Panc1 (cell line): ENCODE measurements around the gene SLC25A12. TPM values are rescaled to one million over a fixed set of nuclear protein-coding genes. Genes with fewer than 3 reads are reported as not detected.

ENCODE experiments used
- ATAC-seq: fragments of 200-7000 bp; cut with Tn5 transposase; 2 replicates; pipeline ENCODE4 v1.9.1; 2020; ENCODE audit warnings: mild to moderate bottlenecking, moderate library complexity
- BruUV-seq: library from RNA; stranded (reverse); fragments of 400-500 nt; replicated peaks from 2 replicates; lab custom pipeline; 2021; lab: Mats Ljungman, UMichigan
- CTCF ChIA-PET: fragments of 300-600 bp; sonication (Branson Sonifier 250); formaldehyde crosslinking; loops from one replicate; lab custom pipeline; 2022; ENCODE audit warnings: antibody characterized with exemption; lab: Charles Lee
- POLR2A ChIA-PET: fragments of 300-600 bp; sonication (Branson Sonifier 250); formaldehyde crosslinking; loops from one replicate; lab custom pipeline; 2022; ENCODE audit warnings: antibody characterized with exemption; lab: Charles Lee
- DNase-seq: peaks from one replicate; pipeline ENCODE4 v3.0.0-alpha.2; 2010; ENCODE audit warnings: low read depth, low spot score
- H3K27ac ChIP-seq: 2 replicates; pipeline ENCODE4 v1.5.1; 2011; ENCODE audit warnings: mild to moderate bottlenecking, low read length, inconsistent platforms
- H3K27me3 ChIP-seq: fragments of 200-500 bp; sonication (Bioruptor generic); 2 replicates; pipeline ENCODE4 v1.6.0; 2014; ENCODE audit warnings: low read length, inconsistent platforms; ENCODE audit not compliant: control insufficient read depth, insufficient read depth
- H3K36me3 ChIP-seq: fragments of 200-500 bp; sonication (Bioruptor generic); 2 replicates; pipeline ENCODE4 v1.5.1; 2014; ENCODE audit warnings: inconsistent platforms, mild to moderate bottlenecking, low read length, moderate library complexity; ENCODE audit not compliant: control insufficient read depth, insufficient read depth
- H3K4me1 ChIP-seq: 2 replicates; pipeline ENCODE4 v1.5.1; 2011; ENCODE audit warnings: inconsistent platforms, mild to moderate bottlenecking, low read length, moderate library complexity; ENCODE audit not compliant: control insufficient read depth, insufficient read depth
- H3K4me3 ChIP-seq, 2 experiments: 2 replicates each; pipeline ENCODE4 v1.5.1; 2011 to 2012; ENCODE audit warnings: low read depth in 2 of 2, low read length in 2 of 2, mild to moderate bottlenecking in 2 of 2, inconsistent platforms in 1 of 2, moderate library complexity in 1 of 2
- H3K9me3 ChIP-seq: fragments of 200-500 bp; sonication (Bioruptor generic); 2 replicates; pipeline ENCODE4 v1.5.1; 2014; ENCODE audit warnings: low read depth, mild to moderate bottlenecking, inconsistent platforms, low read length, moderate library complexity; ENCODE audit not compliant: control insufficient read depth, insufficient read depth
- CTCF ChIP-seq: fragments of 450-650 bp; IDR thresholded peaks from 2 replicates; pipeline ENCODE4 v1.5.1; 2017; ENCODE audit warnings: mild to moderate bottlenecking
- POLR2AphosphoS5 ChIP-seq: IDR thresholded peaks from 2 replicates; pipeline ENCODE4 v1.6.1; 2012; ENCODE audit warnings: mild to moderate bottlenecking, low read depth, low read length, moderate library complexity
- SIN3A ChIP-seq: IDR thresholded peaks from 2 replicates; pipeline ENCODE4 v1.6.1; 2012; ENCODE audit warnings: low read depth, mild to moderate bottlenecking, low read length, moderate library complexity, borderline replicate concordance; ENCODE audit not compliant: insufficient read depth
- TCF7L2 ChIP-seq: IDR thresholded peaks from 2 replicates; pipeline ENCODE4 v1.6.1; 2011; ENCODE audit warnings: mild to moderate bottlenecking, low read depth, low read length, inconsistent platforms
- in situ Hi-C: cut with HindIII; loops from 2 replicates; pipeline ENCODE4 v1.10.0; 2016; ENCODE audit warnings: low sequenced_read_pairs, low pct_unique_long_range_greater_than_20kb
- intact Hi-C: fragments of 100-400 bp; cut with micrococcal nuclease; formaldehyde crosslinking; loops from one replicate; pipeline ENCODE4 v1.10.0; 2022; ENCODE audit not compliant: unreplicated experiment
- total RNA-seq: library from RNA; stranded (reverse); gene quantifications from one replicate; pipeline ENCODE4 v1.2.1, GENCODE V29; 2021; ENCODE audit not compliant: unreplicated experiment
- TF ChIP-seq, protein P1 (sequence below), 2 experiments: IDR thresholded peaks; 2 replicates each; pipeline ENCODE4 v1.6.1; 2011 to 2012; ENCODE audit warnings: low read depth in 2 of 2, control low read depth in 1 of 2, low read length in 1 of 2, mild to moderate bottlenecking in 1 of 2, moderate library complexity in 1 of 2; ENCODE audit not compliant: insufficient read depth in 1 of 2

SLC25A12 gene
- total RNA-seq, 1 experiment from 2014 or later, result 17.8 TPM

- H3K27me3 ChIP-seq, result no peaks in the 10 kb centered on the region
- in situ Hi-C loops, result no loop called here
- CTCF ChIA-PET, result interaction anchor here (0.6 kb wide), 1 partner anchor 295 kb away, joined by 7 read pairs; no protein-coding TSS in a partner anchor
- TF ChIP-seq TCF7L2, result no peak
- no peak for TF ChIP-seq SIN3A
- TF ChIP-seq, protein P1, sequence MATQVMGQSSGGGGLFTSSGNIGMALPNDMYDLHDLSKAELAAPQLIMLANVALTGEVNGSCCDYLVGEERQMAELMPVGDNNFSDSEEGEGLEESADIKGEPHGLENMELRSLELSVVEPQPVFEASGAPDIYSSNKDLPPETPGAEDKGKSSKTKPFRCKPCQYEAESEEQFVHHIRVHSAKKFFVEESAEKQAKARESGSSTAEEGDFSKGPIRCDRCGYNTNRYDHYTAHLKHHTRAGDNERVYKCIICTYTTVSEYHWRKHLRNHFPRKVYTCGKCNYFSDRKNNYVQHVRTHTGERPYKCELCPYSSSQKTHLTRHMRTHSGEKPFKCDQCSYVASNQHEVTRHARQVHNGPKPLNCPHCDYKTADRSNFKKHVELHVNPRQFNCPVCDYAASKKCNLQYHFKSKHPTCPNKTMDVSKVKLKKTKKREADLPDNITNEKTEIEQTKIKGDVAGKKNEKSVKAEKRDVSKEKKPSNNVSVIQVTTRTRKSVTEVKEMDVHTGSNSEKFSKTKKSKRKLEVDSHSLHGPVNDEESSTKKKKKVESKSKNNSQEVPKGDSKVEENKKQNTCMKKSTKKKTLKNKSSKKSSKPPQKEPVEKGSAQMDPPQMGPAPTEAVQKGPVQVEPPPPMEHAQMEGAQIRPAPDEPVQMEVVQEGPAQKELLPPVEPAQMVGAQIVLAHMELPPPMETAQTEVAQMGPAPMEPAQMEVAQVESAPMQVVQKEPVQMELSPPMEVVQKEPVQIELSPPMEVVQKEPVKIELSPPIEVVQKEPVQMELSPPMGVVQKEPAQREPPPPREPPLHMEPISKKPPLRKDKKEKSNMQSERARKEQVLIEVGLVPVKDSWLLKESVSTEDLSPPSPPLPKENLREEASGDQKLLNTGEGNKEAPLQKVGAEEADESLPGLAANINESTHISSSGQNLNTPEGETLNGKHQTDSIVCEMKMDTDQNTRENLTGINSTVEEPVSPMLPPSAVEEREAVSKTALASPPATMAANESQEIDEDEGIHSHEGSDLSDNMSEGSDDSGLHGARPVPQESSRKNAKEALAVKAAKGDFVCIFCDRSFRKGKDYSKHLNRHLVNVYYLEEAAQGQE (IDR thresholded peaks at IDR 0.05; ENCODE audit: insufficient read depth in 1 of 2, low read depth in 2 of 2, low read length in 1 of 2), result no peak
- TF ChIP-seq CTCF, result no peak
- TF ChIP-seq POLR2AphosphoS5, result no peak
- ATAC-seq, result no peak
- peaks cover 30% of the 10 kb centered on the region for H3K9me3 ChIP-seq
- DNase-seq, result no peak
- peaks cover 14% of the 10 kb centered on the region; the same call in 1 of the 2 replicates for H3K36me3 ChIP-seq
- POLR2A ChIA-PET, result no interaction called here
- intact Hi-C loops, result no loop called here
- H3K4me1 ChIP-seq, result no peaks in the 10 kb centered on the region
- H3K27ac ChIP-seq, result no peak overlapping the region
- BruUV-seq, result no TSS peak
- H3K4me3 ChIP-seq, result no peak overlapping the region
Measured at GRCh38 chr2:171832489-171832888, 61.6 kb downstream of the SLC25A12 start.

DNA sequence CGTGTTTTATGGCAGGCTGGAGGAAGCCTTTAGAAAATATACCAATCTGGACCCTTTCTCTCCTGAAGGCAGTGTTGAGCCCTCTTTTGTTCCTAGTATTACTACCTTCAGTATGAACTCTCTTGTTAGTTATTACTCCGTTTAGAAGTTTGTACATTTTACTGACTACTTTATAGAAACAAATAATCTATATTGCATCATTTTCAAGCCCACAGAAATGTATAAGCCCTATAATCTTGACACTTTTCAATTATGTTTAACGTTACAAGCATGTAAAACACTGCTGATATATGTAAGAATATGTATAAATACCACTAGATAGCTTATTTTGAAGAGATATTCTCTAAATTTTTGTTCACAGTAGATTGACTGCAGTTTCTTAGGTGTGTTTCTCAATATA is 64.0 kb downstream of the SLC25A12 start:
- ChIA-PET CTCF (no interaction called here), POLR2A (no interaction called here)
- in situ Hi-C loops (no loop called here), intact Hi-C loops (no loop called here)
- Histone ChIP-seq H3K36me3 (peaks cover 12% of the 10 kb centered on the region; the same call in 1 of the 2 replicates), H3K27me3 (no peaks in the 10 kb centered on the region), H3K9me3 (peaks cover 30% of the 10 kb centered on the region), H3K27ac (no peak overlapping the region), H3K4me1 (no peaks in the 10 kb centered on the region), H3K4me3 (no peak overlapping the region)
- no TSS peak for BruUV-seq
- ATAC-seq (no peak), DNase-seq (no peak)
- no peak for TF ChIP-seq TCF7L2
- TF ChIP-seq SIN3A, result no peak
- no peak for TF ChIP-seq POLR2AphosphoS5
- no peak for TF ChIP-seq CTCF
- TF ChIP-seq, protein P1 (IDR thresholded peaks at IDR 0.05; ENCODE audit: insufficient read depth in 1 of 2, low read depth in 2 of 2, low read length in 1 of 2), result no peak
